GM23248 (cell line): ENCODE measurements around the gene RNF214.

Experiments
- EZH2 ChIP-seq: fragments of 200-600 bp; sonication (generic); IDR thresholded peaks from 2 replicates; pipeline ENCODE4 v1.6.1; 2018; ENCODE audit warnings: antibody characterized with exemption, mild to moderate bottlenecking; ENCODE audit not compliant: insufficient read depth, poor library complexity, severe bottlenecking
- EZH2phosphoT487 ChIP-seq: fragments of 200-600 bp; sonication (generic); IDR thresholded peaks from 2 replicates; pipeline ENCODE4 v1.6.1; 2018; ENCODE audit warnings: antibody characterized with exemption, moderate library complexity, mild to moderate bottlenecking, low read depth; ENCODE audit not compliant: insufficient read depth

GRCh38 chr11:117295438-117296137 is 63.1 kb downstream of the RNF214 start:
- TF ChIP-seq EZH2 (no peak), EZH2phosphoT487 (no peak)
